HG03135 (cell line): ENCODE measurements around the gene S1PR4.

Source experiments
- ATAC-seq: cut with Tn5 transposase; IDR thresholded peaks from one replicate; pipeline ENCODE4 v1.9.1; 2021; ENCODE audit warnings: mild to moderate bottlenecking, moderate library complexity; ENCODE audit not compliant: unreplicated experiment

S1PR4 gene, protein sequence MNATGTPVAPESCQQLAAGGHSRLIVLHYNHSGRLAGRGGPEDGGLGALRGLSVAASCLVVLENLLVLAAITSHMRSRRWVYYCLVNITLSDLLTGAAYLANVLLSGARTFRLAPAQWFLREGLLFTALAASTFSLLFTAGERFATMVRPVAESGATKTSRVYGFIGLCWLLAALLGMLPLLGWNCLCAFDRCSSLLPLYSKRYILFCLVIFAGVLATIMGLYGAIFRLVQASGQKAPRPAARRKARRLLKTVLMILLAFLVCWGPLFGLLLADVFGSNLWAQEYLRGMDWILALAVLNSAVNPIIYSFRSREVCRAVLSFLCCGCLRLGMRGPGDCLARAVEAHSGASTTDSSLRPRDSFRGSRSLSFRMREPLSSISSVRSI

GRCh38 chr19:3178377-3178972 lies at the start of gene S1PR4:
Gene S1PR4 (plus strand): TSS chr19:3178769. CDS start chr19:3178793, 24 bp downstream.
- no peak for ATAC-seq

DNA sequence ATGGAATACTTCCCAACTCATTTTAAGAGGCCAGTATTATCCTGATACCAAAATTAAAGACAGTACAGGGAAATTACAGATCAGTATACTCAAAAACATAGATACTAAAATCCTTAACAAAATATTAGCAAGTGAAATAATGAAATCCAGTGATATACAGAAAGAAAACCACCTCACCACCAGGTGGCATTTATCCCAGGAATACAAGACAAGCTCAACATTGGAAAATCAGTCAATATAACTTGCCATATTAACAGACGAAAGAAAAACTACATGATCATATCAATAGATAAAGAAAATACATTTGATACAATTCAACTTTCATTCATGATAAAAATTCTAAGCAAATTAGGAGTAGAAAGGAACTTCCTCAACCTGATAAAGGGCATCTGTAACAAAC lies 49.5 kb upstream of the S1PR4 start:
- ATAC-seq, result no peak

DNA sequence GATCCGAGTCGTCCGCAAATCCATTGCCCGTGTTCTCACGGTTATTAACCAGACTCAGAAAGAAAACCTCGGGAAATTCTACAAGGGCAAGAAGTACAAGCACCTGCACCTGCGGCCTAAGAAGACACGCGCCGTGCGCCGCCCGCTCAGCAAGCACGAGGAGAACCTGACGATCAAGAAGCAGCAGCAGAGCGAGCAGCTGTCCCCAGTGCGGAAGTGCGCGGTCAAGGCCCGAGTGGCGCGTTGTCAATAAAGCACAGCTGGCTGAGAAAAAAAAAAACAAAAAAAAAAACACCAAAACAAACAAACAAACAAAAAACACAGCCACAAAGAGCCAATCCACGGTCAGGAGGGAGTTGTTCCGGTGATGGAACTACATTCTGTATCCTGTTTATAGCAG lies 47.4 kb upstream of the S1PR4 start:
- ATAC-seq, result no peak

DNA sequence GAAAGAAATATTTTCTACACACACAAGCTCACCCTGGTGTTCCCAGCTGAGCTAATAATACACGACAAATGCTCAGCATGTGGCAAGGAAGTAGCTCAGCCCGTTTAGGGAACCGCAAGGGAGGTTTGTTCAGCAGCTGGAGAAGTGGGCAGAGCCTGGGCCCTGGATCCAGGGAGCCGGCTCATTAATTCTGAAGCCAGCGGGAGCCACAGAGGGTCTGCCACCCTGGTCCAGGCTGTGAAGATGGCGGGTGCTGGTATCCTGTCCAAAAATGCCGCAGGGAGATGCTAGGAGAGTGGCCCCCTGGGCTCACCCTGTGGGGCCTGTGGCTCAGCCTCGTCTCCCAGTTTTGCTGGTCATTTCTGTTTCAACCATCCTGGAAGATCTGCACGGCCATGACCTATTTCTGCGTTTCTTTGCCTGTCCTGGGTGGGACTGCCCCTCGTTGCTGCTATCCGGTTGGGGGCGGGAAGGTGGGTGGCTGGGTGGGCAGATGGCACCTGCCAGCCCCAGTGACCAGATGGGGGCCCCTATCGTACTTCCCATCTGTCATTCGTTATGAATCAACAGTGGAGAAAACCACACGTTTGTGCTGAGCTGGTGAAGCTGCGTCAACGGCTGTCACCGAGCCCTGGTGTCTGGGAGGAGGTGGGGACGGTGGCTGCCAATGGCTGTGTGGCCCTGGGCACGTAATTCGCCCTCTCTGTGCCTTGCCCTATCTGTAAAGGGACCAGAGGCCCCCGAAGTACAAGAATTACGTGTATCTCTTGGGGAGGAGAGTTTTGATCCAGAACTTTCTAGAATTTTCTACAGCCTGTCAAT lies 45.4 kb upstream of the S1PR4 start:
- no peak for ATAC-seq

DNA sequence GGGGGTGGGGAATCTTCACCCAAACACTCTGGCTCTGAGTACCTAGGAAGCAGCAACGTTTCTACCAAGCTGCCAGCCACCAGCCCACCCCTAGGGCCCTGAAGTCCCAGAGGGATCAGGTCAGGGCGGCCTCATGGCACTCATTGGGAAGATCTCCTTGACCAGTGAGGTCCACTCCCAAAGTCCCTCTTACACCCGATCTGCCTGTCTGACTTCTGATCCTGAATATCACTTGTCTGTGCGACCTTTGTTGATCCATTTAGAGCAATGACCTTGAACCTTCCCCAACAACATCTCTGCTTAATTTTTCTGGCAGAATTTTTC lies 44.8 kb upstream of the S1PR4 start:
- no peak for ATAC-seq

- no peak for ATAC-seq
Measured at GRCh38 chr19:3135961-3136683, 42.4 kb upstream of the S1PR4 start, which contains the start of gene GNA15. Gene GNA15 (plus strand): TSS chr19:3136033. CDS start chr19:3136451, 418 bp downstream.

DNA sequence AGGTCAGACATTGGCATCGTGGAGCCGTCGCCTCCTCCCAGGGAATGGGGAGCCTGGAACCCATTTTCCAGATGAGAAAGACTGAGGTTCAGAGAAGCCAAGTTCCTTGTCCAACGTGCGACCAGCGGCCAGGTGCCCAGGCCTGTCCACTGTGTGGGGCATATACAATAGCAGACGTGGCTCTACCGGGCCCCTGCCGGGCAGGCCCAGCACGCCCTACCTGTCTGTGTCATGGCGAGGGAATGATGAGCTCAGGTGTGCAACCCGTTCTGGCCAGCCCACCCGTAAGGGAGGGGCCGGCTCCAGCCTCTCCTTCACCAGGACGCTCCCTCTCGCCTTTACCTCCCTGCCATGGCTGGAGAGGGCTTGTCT lies 41.9 kb upstream of the S1PR4 start:
- ATAC-seq, result no peak

DNA sequence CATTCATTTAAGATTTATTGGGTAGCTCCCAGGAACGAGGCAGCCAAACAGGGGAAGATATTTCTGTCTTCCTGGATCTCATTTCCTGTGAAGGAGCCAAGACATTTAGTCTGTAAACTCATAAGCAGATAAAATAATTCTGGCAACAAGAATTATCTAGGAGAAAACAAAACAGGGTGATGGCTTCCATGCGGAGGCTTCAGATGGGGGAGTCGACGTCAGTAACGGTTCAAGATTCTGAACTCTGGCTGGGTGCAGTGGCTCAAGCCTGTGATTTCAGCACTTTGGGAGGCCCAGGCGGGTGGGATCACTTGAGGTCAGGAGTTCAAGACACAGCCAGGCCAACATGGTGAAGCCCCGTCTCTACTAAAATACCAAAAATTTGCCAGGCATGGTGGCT lies 41.5 kb upstream of the S1PR4 start:
- no peak for ATAC-seq

DNA sequence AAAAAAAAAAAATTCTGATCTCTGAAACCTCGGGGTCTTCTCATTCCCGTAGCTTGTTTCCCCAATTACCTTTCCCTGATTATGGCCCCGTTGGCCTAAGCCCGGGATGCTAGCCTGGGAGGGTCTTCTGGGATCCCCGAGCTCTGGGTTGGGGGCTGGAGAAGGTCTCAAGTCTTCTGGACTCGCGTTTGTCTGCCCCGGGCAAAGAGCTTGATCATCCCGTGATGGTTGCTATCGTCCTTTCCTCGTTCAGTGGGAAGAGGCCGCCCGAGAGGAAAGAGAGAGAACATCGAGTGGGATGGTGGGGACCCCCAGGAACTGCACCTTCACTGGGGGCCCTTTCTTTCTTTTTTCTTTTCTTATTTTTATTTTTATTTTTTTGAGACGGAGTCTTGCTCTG lies 40.3 kb upstream of the S1PR4 start:
- ATAC-seq, result no peak

DNA sequence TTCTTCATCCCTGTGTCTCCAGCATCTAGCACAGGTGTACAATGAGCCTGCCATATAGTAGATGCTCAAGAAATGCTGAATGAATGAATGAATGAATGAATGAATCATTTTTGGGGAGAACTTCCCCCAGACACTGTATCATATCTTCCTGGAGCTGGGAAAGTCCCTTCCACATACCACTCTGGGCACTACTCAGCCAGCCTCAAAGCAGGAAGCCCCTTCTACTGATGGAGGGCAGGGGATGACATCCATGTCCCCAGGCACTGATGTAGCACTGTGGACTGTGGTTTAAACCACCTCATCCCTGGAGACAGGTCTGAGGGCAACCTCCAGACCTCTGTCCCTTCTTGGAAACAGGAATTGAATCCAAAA lies 37.9 kb upstream of the S1PR4 start:
- ATAC-seq, result no peak

GRCh38 chr19:3142292-3142670 lies 36.3 kb upstream of the S1PR4 start:
- ATAC-seq, result no peak

DNA sequence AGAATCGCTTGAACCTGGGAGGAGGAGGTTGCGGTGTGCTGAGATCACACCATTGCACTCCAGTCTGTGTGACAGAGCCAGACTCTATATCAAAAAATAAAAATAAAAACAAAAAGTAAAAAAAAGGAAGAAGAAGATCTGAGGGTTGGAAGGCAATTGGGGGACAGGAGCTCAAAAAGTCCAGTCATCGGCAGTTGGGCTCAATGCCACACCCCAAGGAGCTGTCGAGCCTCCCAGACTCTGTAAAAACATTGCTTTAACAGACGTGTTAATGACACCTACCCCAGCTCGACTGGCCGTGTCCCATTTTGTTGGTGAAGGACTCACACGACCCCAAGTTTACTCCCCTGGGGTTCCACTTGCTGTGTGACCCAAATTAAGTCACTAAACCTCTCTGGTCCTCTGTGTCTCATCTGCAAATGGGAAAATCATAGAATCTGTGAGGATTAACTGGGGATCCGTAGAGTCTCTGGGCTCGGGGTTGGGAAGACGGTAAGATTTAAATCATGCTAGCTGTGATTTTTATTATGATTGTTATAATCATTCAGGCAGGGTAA lies 35.7 kb upstream of the S1PR4 start:
- ATAC-seq, result no peak

- ATAC-seq, result no peak
Measured at GRCh38 chr19:3145909-3146676, 32.5 kb upstream of the S1PR4 start.

DNA sequence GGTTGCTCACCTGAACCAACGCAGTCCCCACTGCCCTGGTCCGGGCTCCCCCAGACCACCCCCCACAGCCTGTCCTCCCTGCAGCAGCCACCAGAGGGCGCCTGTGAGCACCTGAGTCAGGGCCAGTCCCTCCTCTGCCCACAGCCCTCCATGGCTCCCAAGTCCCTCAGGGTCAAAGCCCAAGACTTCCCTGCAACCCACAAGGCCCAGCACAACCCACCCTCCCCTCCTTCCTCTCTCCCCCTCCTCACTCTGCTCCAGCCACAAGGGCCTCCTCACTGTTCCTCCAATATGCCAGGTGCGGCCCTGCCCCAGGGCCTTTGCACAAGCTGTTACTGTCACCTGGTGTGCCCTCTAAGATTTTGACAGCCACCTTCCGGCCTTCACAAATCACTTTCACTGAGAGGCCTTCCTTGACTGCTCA lies 31.9 kb upstream of the S1PR4 start:
- no peak for ATAC-seq

DNA sequence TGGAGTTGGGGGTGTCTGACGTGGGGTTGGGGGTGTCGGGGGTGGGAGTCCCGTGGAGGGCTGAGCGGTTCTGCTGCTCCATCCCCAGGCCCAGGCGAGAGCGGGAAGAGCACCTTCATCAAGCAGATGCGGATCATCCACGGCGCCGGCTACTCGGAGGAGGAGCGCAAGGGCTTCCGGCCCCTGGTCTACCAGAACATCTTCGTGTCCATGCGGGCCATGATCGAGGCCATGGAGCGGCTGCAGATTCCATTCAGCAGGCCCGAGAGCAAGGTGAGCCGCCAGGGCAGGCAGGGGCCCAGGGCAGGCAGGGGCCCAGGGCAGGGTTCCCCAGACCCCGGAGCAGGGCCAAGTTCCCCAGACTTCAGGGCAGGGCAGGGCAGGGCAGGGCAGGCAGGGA lies 30.1 kb upstream of the S1PR4 start:
- ATAC-seq, result no peak

DNA sequence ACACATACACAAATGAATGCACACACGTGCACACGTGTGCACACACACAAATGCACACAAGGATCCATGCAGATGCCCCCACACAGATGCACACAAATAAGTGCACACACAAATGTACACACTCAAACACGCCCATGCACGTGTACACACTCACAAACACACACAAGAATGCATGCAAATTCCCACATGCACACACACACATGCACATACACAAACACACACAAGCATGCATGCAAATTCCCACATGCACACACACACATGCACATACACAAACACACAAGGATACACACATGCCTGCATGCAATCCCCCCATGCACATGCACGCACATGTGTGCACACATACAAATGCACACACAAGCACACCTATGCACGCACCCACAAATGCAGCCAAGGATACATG lies 29.5 kb upstream of the S1PR4 start:
- no peak for ATAC-seq

- no peak for ATAC-seq
Measured at GRCh38 chr19:3149526-3150505, 28.8 kb upstream of the S1PR4 start.

GRCh38 chr19:3150739-3151329 lies 27.7 kb upstream of the S1PR4 start:
- no peak for ATAC-seq
